HepG2 (cell line): ENCODE results near the gene CHST12. TPM values are rescaled to one million over a fixed set of nuclear protein-coding genes. Genes with fewer than 3 reads are reported as not detected.

Experiments used
- ATRX ChIP-seq: sonication (generic); formaldehyde crosslinking; IDR thresholded peaks from 2 replicates; pipeline ENCODE4 v1.4.0; 2020; ENCODE audit warnings: missing genetic modification reagents, borderline replicate concordance
- BORCS8-MEF2B ChIP-seq: sonication (generic); formaldehyde crosslinking; IDR thresholded peaks from 2 replicates; pipeline ENCODE4 v1.8.0; 2022; ENCODE audit warnings: mild to moderate bottlenecking, missing genetic modification reagents
- CENPT ChIP-seq: sonication (generic); formaldehyde crosslinking; IDR thresholded peaks from 2 replicates; pipeline ENCODE4 v1.8.0; 2022; ENCODE audit warnings: low read depth, mild to moderate bottlenecking, moderate library complexity, missing genetic modification reagents
- ERF ChIP-seq: IDR thresholded peaks from 2 replicates; pipeline ENCODE4 v1.6.1; 2018; ENCODE audit warnings: missing biosample characterization, missing genetic modification reagents
- ETV5 ChIP-seq: IDR thresholded peaks from 2 replicates; pipeline ENCODE4 v1.6.1; 2018; ENCODE audit warnings: missing biosample characterization, missing genetic modification reagents, inconsistent platforms, borderline replicate concordance
- JUN ChIP-seq: sonication (generic); formaldehyde crosslinking; IDR thresholded peaks from 2 replicates; pipeline ENCODE4 v1.4.0; 2020; ENCODE audit warnings: mild to moderate bottlenecking, missing genetic modification reagents
- NCOA2 ChIP-seq: sonication (generic); formaldehyde crosslinking; IDR thresholded peaks from 2 replicates; pipeline ENCODE4 v1.8.0; 2022; ENCODE audit warnings: inconsistent platforms
- SIN3A ChIP-seq: IDR thresholded peaks from 2 replicates; pipeline ENCODE4 v1.6.1; 2011; ENCODE audit warnings: low read depth, mild to moderate bottlenecking, control low read depth, low read length, borderline replicate concordance
- SP2 ChIP-seq: sonication (generic); formaldehyde crosslinking; IDR thresholded peaks from 2 replicates; pipeline ENCODE4 v1.5.1; 2020; ENCODE audit warnings: mild to moderate bottlenecking, missing genetic modification reagents
- SRF ChIP-seq: IDR thresholded peaks from 2 replicates; pipeline ENCODE4 v1.6.1; 2011; ENCODE audit warnings: mild to moderate bottlenecking, low read depth, low read length, moderate library complexity
- ZFP36 ChIP-seq: fragments of 150-350 bp; IDR thresholded peaks from 2 replicates; pipeline ENCODE4 v1.6.1; 2018; ENCODE audit warnings: borderline replicate concordance, low read length, low read depth; ENCODE audit not compliant: partially characterized antibody
- ZFP62 ChIP-seq: sonication (generic); formaldehyde crosslinking; IDR thresholded peaks from 2 replicates; pipeline ENCODE4 v1.4.0; 2020; ENCODE audit warnings: missing genetic modification reagents
- ZFYVE20 ChIP-seq: sonication (generic); formaldehyde crosslinking; IDR thresholded peaks from 2 replicates; pipeline ENCODE4 v1.8.0; 2023; ENCODE audit warnings: low read depth, mild to moderate bottlenecking, moderate library complexity, missing genetic modification reagents, borderline replicate concordance
- ZNF180 ChIP-seq: sonication (generic); formaldehyde crosslinking; IDR thresholded peaks from 2 replicates; pipeline ENCODE4 v1.4.0; 2020; ENCODE audit warnings: low read depth, missing genetic modification reagents, borderline replicate concordance
- ZNF232 ChIP-seq: sonication (generic); formaldehyde crosslinking; IDR thresholded peaks from 2 replicates; pipeline ENCODE4 v1.4.0; 2020; ENCODE audit warnings: missing genetic modification reagents, borderline replicate concordance
- ZNF329 ChIP-seq: sonication (generic); formaldehyde crosslinking; IDR thresholded peaks from 2 replicates; pipeline ENCODE4 v1.9.0; 2021; ENCODE audit warnings: low read depth, mild to moderate bottlenecking, missing genetic modification reagents
- ZNF567 ChIP-seq: sonication (generic); formaldehyde crosslinking; IDR thresholded peaks from 2 replicates; pipeline ENCODE4 v1.8.1; 2023; ENCODE audit warnings: mild to moderate bottlenecking, missing genetic modification reagents, borderline replicate concordance
- ZSCAN12 ChIP-seq: sonication (generic); formaldehyde crosslinking; IDR thresholded peaks from 2 replicates; pipeline ENCODE4 v1.9.0; 2021; ENCODE audit warnings: mild to moderate bottlenecking, missing genetic modification reagents
- polyA plus RNA-seq, 8 experiments: library from polyadenylated mRNA; depleted of rRNA in 3 of 8; stranded (reverse) in 7 of 8; unstranded in 1 of 8; fragments of >200 nt; fragmentation: Illumina TruSeq in 4 of 8; extraction: Trizol in 4 of 8; gene quantifications; 2 replicates each; pipeline versions ENCODE4 v1.2.1 to v1.2.3, GENCODE V29; 2011 to 2016; ENCODE audit warnings: low read depth in 4 of 8, missing spikeins in 1 of 8, mixed read lengths in 1 of 8; ENCODE audit not compliant: insufficient read depth in 1 of 8
- total RNA-seq, 5 experiments: library from RNA; depleted of rRNA; stranded (reverse); fragments of >200 nt; fragmentation: Illumina TruSeq; extraction: Trizol; gene quantifications; 2 replicates each; pipeline ENCODE4 v1.2.3, GENCODE V29; 2016; ENCODE audit warnings: low read depth in 1 of 5
- TF ChIP-seq, protein P1 (sequence below): sonication (generic); formaldehyde crosslinking; IDR thresholded peaks from 2 replicates; pipeline ENCODE4 v1.5.1; 2020; ENCODE audit warnings: missing genetic modification reagents, mild to moderate bottlenecking, borderline replicate concordance
- TF ChIP-seq, protein P2 (sequence below): sonication (generic); formaldehyde crosslinking; IDR thresholded peaks from 2 replicates; pipeline ENCODE4 v1.4.0; 2020; ENCODE audit warnings: missing genetic modification reagents, mild to moderate bottlenecking, borderline replicate concordance
- TF ChIP-seq, protein P3 (sequence below): sonication (generic); formaldehyde crosslinking; IDR thresholded peaks from 2 replicates; pipeline ENCODE4 v1.4.0; 2020; ENCODE audit warnings: missing genetic modification reagents
- TF ChIP-seq, protein P4 (sequence below): sonication (generic); formaldehyde crosslinking; IDR thresholded peaks from 2 replicates; pipeline ENCODE4 v1.5.1; 2020; ENCODE audit warnings: missing genetic modification reagents, mild to moderate bottlenecking, borderline replicate concordance
- TF ChIP-seq, protein P5 (sequence below): sonication (generic); formaldehyde crosslinking; IDR thresholded peaks from 2 replicates; pipeline ENCODE4 v1.8.1; 2023; ENCODE audit warnings: mild to moderate bottlenecking, missing genetic modification reagents

CHST12 gene
- total and polyA plus RNA-seq, 2 of the 13 experiments (the other 11 are each of a cell fraction or from before 2014, with no cell fraction given), result 6.4 to 15.8 TPM

DNA sequence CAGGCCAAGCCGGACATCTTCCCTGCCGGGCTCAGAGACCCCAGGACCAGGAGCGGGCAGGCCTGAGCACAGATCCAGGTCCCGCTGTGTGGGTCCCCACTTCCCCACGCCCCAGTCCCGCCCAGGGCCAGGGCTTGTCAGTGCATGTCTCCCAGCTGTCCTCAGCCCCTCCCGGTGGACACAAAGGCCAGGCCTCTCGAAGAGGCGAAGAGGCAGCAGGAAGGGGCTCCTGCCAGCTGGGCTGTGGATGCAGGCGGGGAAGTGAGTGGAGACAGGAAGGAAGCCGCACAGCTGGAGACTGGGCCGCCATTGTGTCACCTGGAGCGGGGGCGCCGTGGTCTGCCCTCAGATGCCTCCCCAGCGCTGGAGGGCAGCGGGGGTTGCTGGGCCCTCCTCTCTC is 68.0 kb downstream of the CHST12 start (continued):
- TF ChIP-seq, protein P1, sequence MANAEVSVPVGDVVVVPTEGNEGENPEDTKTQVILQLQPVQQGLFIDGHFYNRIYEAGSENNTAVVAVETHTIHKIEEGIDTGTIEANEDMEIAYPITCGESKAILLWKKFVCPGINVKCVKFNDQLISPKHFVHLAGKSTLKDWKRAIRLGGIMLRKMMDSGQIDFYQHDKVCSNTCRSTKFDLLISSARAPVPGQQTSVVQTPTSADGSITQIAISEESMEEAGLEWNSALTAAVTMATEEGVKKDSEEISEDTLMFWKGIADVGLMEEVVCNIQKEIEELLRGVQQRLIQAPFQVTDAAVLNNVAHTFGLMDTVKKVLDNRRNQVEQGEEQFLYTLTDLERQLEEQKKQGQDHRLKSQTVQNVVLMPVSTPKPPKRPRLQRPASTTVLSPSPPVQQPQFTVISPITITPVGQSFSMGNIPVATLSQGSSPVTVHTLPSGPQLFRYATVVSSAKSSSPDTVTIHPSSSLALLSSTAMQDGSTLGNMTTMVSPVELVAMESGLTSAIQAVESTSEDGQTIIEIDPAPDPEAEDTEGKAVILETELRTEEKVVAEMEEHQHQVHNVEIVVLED (CRISPR knock-in tag), result no peak
- TF ChIP-seq, protein P2, sequence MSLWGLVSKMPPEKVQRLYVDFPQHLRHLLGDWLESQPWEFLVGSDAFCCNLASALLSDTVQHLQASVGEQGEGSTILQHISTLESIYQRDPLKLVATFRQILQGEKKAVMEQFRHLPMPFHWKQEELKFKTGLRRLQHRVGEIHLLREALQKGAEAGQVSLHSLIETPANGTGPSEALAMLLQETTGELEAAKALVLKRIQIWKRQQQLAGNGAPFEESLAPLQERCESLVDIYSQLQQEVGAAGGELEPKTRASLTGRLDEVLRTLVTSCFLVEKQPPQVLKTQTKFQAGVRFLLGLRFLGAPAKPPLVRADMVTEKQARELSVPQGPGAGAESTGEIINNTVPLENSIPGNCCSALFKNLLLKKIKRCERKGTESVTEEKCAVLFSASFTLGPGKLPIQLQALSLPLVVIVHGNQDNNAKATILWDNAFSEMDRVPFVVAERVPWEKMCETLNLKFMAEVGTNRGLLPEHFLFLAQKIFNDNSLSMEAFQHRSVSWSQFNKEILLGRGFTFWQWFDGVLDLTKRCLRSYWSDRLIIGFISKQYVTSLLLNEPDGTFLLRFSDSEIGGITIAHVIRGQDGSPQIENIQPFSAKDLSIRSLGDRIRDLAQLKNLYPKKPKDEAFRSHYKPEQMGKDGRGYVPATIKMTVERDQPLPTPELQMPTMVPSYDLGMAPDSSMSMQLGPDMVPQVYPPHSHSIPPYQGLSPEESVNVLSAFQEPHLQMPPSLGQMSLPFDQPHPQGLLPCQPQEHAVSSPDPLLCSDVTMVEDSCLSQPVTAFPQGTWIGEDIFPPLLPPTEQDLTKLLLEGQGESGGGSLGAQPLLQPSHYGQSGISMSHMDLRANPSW (CRISPR knock-in tag), result no peak
- TF ChIP-seq BORCS8-MEF2B (CRISPR knock-in tag) (no peak), ZFYVE20 (CRISPR knock-in tag) (no peak), SP2 (CRISPR knock-in tag) (no peak), CENPT (CRISPR knock-in tag) (no peak), SRF (no peak), ZNF232 (CRISPR knock-in tag) (no peak), ATRX (CRISPR knock-in tag) (no peak), SIN3A (no peak), ZNF180 (no peak), ZNF329 (CRISPR knock-in tag) (no peak), ETV5 (CRISPR knock-in tag) (peak; percentile 28; the same call in 1 of the 2 replicates), ZFP36 (no peak), NCOA2 (CRISPR knock-in tag) (no peak), ZFP62 (no peak), ZNF567 (no peak), ZSCAN12 (CRISPR knock-in tag) (no peak), JUN (CRISPR knock-in tag) (no peak), ERF (CRISPR knock-in tag) (no peak)
- TF ChIP-seq, protein P3, sequence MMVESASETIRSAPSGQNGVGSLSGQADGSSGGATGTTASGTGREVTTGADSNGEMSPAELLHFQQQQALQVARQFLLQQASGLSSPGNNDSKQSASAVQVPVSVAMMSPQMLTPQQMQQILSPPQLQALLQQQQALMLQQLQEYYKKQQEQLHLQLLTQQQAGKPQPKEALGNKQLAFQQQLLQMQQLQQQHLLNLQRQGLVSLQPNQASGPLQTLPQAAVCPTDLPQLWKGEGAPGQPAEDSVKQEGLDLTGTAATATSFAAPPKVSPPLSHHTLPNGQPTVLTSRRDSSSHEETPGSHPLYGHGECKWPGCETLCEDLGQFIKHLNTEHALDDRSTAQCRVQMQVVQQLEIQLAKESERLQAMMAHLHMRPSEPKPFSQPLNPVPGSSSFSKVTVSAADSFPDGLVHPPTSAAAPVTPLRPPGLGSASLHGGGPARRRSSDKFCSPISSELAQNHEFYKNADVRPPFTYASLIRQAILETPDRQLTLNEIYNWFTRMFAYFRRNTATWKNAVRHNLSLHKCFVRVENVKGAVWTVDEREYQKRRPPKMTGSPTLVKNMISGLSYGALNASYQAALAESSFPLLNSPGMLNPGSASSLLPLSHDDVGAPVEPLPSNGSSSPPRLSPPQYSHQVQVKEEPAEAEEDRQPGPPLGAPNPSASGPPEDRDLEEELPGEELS, result no peak
- TF ChIP-seq, protein P4, sequence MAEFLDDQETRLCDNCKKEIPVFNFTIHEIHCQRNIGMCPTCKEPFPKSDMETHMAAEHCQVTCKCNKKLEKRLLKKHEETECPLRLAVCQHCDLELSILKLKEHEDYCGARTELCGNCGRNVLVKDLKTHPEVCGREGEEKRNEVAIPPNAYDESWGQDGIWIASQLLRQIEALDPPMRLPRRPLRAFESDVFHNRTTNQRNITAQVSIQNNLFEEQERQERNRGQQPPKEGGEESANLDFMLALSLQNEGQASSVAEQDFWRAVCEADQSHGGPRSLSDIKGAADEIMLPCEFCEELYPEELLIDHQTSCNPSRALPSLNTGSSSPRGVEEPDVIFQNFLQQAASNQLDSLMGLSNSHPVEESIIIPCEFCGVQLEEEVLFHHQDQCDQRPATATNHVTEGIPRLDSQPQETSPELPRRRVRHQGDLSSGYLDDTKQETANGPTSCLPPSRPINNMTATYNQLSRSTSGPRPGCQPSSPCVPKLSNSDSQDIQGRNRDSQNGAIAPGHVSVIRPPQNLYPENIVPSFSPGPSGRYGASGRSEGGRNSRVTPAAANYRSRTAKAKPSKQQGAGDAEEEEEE (CRISPR knock-in tag), result no peak
- TF ChIP-seq, protein P5, sequence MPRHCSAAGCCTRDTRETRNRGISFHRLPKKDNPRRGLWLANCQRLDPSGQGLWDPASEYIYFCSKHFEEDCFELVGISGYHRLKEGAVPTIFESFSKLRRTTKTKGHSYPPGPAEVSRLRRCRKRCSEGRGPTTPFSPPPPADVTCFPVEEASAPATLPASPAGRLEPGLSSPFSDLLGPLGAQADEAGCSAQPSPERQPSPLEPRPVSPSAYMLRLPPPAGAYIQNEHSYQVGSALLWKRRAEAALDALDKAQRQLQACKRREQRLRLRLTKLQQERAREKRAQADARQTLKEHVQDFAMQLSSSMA (CRISPR knock-in tag), result no peak
